BE2C (cell line): ENCODE results near the gene RPS6KA5.
"Not testable (repeated sequence)": the region's sequence is repeated elsewhere in the genome, so short reads cannot be mapped to it uniquely, and the experiment has no call there.

Experiments
- DNase-seq: peaks from one replicate; pipeline ENCODE4 v3.0.0-alpha.2; 2020
- H3K27me3 ChIP-seq: fragments of 250-450 bp; sonication (Bioruptor Pico); 2 replicates; pipeline ENCODE4 v1.5.1; 2020; ENCODE audit warnings: mild to moderate bottlenecking
- H3K36me3 ChIP-seq: fragments of 250-450 bp; sonication (Bioruptor Pico); 2 replicates; pipeline ENCODE4 v1.5.1; 2020; ENCODE audit warnings: mild to moderate bottlenecking
- H3K4me1 ChIP-seq: fragments of 250-450 bp; sonication (Bioruptor Pico); 2 replicates; pipeline ENCODE4 v1.5.1; 2020
- H3K4me3 ChIP-seq: 2 replicates; pipeline ENCODE4 v1.5.1; 2011; ENCODE audit warnings: low read depth, low read length
- H3K9me3 ChIP-seq: fragments of 250-450 bp; sonication (Bioruptor Pico); 2 replicates; pipeline ENCODE4 v1.5.1; 2020
- TF ChIP-seq, protein P1 (sequence below): IDR thresholded peaks from 2 replicates; pipeline ENCODE4 v1.5.1; 2012; ENCODE audit warnings: mild to moderate bottlenecking, low read depth, low read length

Gene RPS6KA5

DNA sequence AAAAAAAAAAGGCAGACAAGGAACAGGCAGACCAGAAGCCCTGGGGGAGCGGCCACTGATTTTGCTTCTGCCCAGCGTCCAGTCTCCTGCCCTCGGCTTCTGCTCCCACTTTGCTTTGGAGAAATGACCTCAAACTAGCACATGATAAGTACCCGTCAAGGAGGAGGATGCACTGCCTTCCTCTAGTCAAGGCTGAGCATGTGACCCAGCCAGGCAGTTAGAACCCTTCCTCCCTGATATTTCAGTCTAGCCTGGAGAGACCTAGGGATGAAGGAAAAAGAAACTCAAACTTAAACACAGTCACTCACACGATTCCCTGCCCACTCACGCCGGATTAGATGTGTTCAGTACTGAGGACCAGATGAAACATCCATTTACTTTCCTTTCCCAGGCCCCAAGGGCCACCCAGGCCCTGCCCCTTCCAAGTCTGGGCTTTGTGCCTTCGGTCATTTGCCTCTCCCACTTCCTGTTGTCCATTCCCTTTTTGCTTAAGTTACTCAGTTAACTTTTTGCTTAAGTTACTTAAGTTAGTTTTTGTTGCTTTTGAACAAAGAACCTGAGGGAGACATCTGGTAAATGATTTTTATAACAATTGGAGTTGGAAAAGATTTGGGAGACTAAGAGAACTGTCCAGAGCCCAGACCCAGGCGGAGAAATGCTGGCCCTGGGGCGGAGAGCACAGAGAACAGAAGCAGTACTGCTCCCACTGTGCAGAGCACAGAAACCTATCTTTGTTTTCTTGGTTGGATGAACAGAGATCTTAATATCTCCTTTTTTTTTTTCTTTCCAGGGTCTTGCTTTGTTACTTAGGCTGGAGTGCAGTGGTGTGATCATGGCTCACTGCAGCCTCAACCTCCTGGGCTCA lies 221.2 kb downstream of the RPS6KA5 start:
- Histone ChIP-seq H3K4me1 (no peaks in the 10 kb centered on the region), H3K27me3 (no peaks in the 10 kb centered on the region), H3K9me3 (no peaks in the 10 kb centered on the region), H3K4me3 (no peak overlapping the region), H3K36me3 (no peaks in the 10 kb centered on the region)
- TF ChIP-seq, protein P1, sequence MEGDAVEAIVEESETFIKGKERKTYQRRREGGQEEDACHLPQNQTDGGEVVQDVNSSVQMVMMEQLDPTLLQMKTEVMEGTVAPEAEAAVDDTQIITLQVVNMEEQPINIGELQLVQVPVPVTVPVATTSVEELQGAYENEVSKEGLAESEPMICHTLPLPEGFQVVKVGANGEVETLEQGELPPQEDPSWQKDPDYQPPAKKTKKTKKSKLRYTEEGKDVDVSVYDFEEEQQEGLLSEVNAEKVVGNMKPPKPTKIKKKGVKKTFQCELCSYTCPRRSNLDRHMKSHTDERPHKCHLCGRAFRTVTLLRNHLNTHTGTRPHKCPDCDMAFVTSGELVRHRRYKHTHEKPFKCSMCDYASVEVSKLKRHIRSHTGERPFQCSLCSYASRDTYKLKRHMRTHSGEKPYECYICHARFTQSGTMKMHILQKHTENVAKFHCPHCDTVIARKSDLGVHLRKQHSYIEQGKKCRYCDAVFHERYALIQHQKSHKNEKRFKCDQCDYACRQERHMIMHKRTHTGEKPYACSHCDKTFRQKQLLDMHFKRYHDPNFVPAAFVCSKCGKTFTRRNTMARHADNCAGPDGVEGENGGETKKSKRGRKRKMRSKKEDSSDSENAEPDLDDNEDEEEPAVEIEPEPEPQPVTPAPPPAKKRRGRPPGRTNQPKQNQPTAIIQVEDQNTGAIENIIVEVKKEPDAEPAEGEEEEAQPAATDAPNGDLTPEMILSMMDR = no peak
- DNase-seq = no peak

DNA sequence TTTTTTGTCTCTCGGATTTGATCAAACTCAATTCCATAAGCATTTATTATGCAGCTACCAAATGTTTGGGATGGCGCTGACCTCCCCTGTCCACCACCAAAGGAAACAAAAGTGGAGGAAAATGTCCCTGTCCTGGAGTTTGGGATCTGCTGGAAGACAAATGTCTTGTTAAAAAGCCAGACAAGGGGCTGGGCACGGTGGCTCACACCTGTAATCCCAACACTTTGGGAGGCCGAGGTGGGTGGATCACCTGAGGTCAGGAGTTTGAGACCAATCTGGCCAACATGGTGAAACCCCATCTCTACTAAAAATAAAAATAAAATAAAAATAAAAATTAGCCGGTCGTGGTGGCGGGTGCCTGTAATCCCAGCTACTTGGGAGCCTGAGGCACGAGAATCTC lies 221.9 kb downstream of the RPS6KA5 start:
- not testable (repeated sequence) for H3K36me3 ChIP-seq, H3K27me3 ChIP-seq, H3K4me3 ChIP-seq, DNase-seq, H3K4me1 ChIP-seq, H3K9me3 ChIP-seq

DNA sequence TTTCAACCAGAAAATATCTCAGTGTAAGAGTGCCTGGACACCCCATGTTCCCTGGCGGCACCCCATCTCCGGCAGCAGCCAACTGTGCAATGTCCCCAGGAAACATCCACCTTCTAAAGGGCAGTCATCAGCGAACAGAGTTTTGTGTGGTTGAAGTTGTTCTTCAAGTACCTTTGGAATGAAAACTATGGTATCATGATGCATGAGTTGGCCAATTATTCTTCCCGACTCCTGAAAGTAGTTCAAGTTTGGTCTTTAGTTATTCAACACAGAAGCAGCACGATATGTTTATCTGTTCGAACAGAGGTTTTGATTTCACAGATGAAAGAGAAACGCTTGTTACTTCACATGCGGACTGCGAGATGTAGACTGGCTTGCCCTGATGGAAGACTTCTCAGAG lies 223.1 kb downstream of the RPS6KA5 start:
- DNase-seq = no peak
- TF ChIP-seq, protein P1 = no peak
- Histone ChIP-seq H3K9me3 (no peaks in the 10 kb centered on the region), H3K27me3 (no peaks in the 10 kb centered on the region), H3K36me3 (no peaks in the 10 kb centered on the region), H3K4me3 (no peak overlapping the region), H3K4me1 (no peaks in the 10 kb centered on the region)

DNA sequence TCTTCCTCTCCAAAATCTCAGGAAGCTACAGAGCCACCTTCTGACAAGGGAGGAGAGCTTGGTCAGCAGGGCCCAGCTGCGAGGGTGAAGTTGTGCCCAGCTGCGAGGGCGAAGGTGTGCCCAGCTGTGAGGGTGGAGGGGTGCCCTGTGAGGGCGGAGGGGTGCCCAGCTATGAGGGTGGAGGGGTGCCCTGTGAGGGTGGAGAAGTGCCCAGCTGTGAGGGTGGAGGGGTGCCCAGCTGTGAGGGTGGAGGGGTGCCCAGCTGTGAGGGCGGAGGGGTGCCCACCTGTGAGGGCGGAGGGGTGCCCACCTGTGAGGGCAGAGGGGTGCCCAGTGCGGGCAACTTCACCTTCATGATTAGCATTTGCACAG lies 223.8 kb downstream of the RPS6KA5 start:
- H3K9me3 ChIP-seq = no peaks in the 10 kb centered on the region

DNA sequence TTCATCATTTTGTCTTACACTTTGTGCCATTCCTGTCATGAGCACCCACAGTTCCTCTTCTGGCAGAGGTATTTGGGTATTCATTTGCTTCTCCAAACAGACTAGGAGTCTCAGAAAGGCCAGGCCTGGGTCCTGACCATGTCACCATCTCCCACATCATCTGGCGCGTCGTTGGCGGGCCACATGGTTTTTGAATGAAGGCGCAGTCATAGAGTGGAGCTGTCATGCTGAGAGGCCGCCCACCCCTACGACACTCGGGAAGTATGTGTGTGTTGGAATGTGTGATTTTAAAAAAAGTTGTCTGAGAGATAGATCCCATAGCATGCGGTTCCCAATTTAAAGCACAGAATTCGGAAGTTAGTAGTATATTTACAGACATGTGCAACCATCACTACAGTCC lies 228.6 kb downstream of the RPS6KA5 start:
- H3K9me3 ChIP-seq = no peaks in the 10 kb centered on the region; the same call in 1 of the 2 replicates
- DNase-seq = no peak
- no peaks in the 10 kb centered on the region for H3K27me3 ChIP-seq
- no peaks in the 10 kb centered on the region for H3K4me1 ChIP-seq
- H3K36me3 ChIP-seq = no peaks in the 10 kb centered on the region
- TF ChIP-seq, protein P1 = no peak
- no peak overlapping the region for H3K4me3 ChIP-seq

More for the DNA sequence above, 223.8 kb downstream of the RPS6KA5 start:
- Histone ChIP-seq H3K4me3 (no peak overlapping the region), H3K4me1 (no peaks in the 10 kb centered on the region), H3K27me3 (no peaks in the 10 kb centered on the region), H3K36me3 (no peaks in the 10 kb centered on the region)
- no peak for DNase-seq
- TF ChIP-seq, protein P1 = no peak

DNA sequence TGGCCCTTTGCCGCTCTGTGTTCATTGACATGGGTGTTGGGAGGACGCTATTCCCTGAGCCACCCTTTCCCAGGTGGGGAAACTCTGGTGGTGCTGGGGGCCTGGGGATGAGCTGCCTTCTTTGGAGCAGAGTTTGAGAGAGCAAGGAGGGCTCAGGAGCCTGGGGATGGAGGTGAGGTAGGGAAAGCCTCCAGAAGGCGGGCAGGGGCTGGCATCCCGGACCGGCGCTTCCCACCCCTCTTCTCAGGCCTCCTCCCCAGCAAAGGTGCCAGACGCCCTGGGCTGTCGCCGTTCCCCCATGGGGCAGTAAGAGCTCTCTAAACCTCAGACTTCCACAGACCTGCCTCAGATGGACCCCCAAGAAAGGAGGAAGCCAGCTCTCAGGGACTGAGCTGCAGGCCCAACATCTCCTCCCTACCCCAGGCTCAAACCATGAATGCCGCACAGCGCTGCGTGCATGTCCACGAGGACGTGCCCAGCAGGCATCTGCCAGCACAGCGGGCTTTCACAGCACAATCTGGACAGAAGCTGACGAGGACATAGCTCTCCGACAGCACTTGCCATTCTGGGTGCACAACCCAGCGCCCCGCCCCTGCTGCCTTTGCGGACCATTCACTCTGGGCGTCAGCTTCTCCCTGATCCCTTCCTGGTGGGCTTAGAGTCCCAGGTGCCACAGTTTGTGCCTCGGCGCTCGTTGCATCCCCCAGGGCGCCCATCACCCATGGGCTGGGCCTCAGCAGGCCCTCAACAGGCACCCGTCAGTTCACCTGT lies 229.3 kb downstream of the RPS6KA5 start:
- TF ChIP-seq, protein P1 = no peak

More for the DNA sequence above, 229.3 kb downstream of the RPS6KA5 start:
- Histone ChIP-seq H3K36me3 (no peaks in the 10 kb centered on the region), H3K27me3 (no peaks in the 10 kb centered on the region), H3K4me3 (no peak overlapping the region), H3K4me1 (no peaks in the 10 kb centered on the region), H3K9me3 (no peaks in the 10 kb centered on the region; the same call in 1 of the 2 replicates)
- no peak for DNase-seq
